ENCODE data around the gene GRIK5.
"Not testable (repeated sequence)": the region's sequence is repeated elsewhere in the genome, so short reads cannot be mapped to it uniquely, and the experiment has no call there.

Gene GRIK5

GRCh38 chr19:42023121-42023942 is 46.7 kb downstream of the GRIK5 start:
- no peak overlapping the region for H3K4me3 ChIP-seq (ENCODE audit: severe bottlenecking)
- no peaks in the 10 kb centered on the region for H3K27me3 ChIP-seq (ENCODE audit: insufficient read depth, poor library complexity, severe bottlenecking)
- ATAC-seq (ENCODE audit: low read depth) (no peak), DNase-seq (ENCODE audit: low spot score) (no peak)
- no peak overlapping the region for H3K27ac ChIP-seq (ENCODE audit: poor library complexity, severe bottlenecking)
- no peak for TF ChIP-seq CTCF (IDR thresholded peaks at IDR 0.05; ENCODE audit: poor library complexity, severe bottlenecking)
- H3K36me3 ChIP-seq (ENCODE audit: low read depth), result no peaks in the 10 kb centered on the region
- no peaks in the 10 kb centered on the region for H3K9me3 ChIP-seq (ENCODE audit: severe bottlenecking)
- H3K4me1 ChIP-seq (ENCODE audit: insufficient read depth, poor library complexity, severe bottlenecking), result no peaks in the 10 kb centered on the region

GRCh38 chr19:42022616-42023015 is 47.4 kb downstream of the GRIK5 start:
- H3K4me3 ChIP-seq (ENCODE audit: severe bottlenecking), result no peak overlapping the region
- no peak for DNase-seq (ENCODE audit: low spot score)
- no peaks in the 10 kb centered on the region for H3K27me3 ChIP-seq (ENCODE audit: insufficient read depth, poor library complexity, severe bottlenecking)
- H3K27ac ChIP-seq (ENCODE audit: poor library complexity, severe bottlenecking), result no peak overlapping the region
- H3K36me3 ChIP-seq (ENCODE audit: low read depth), result no peaks in the 10 kb centered on the region
- no peaks in the 10 kb centered on the region for H3K4me1 ChIP-seq (ENCODE audit: insufficient read depth, poor library complexity, severe bottlenecking)
- no peak for TF ChIP-seq CTCF (IDR thresholded peaks at IDR 0.05; ENCODE audit: poor library complexity, severe bottlenecking)
- no peaks in the 10 kb centered on the region for H3K9me3 ChIP-seq (ENCODE audit: severe bottlenecking)
- ATAC-seq (ENCODE audit: low read depth), result no peak

- H3K36me3 ChIP-seq (ENCODE audit: low read depth), result no peaks in the 10 kb centered on the region
- ATAC-seq (ENCODE audit: low read depth) (no peak), DNase-seq (ENCODE audit: low spot score) (no peak)
- no peaks in the 10 kb centered on the region for H3K9me3 ChIP-seq (ENCODE audit: severe bottlenecking)
- no peak overlapping the region for H3K27ac ChIP-seq (ENCODE audit: poor library complexity, severe bottlenecking)
- H3K27me3 ChIP-seq (ENCODE audit: insufficient read depth, poor library complexity, severe bottlenecking), result no peaks in the 10 kb centered on the region
- TF ChIP-seq CTCF (IDR thresholded peaks at IDR 0.05; ENCODE audit: poor library complexity, severe bottlenecking), result no peak
- H3K4me3 ChIP-seq (ENCODE audit: severe bottlenecking), result no peak overlapping the region
- H3K4me1 ChIP-seq (ENCODE audit: insufficient read depth, poor library complexity, severe bottlenecking), result no peaks in the 10 kb centered on the region
These were observed 48.8 kb downstream of the GRIK5 start for GRCh38 chr19:42021185-42021584.

GRCh38 chr19:42018503-42019193 is 51.4 kb downstream of the GRIK5 start:
- H3K36me3 ChIP-seq (ENCODE audit: low read depth), result no peaks in the 10 kb centered on the region
- no peak for DNase-seq (ENCODE audit: low spot score)
- H3K4me3 ChIP-seq (ENCODE audit: severe bottlenecking), result no peak overlapping the region
- no peaks in the 10 kb centered on the region for H3K4me1 ChIP-seq (ENCODE audit: insufficient read depth, poor library complexity, severe bottlenecking)
- no peak for ATAC-seq (ENCODE audit: low read depth)
- TF ChIP-seq CTCF (IDR thresholded peaks at IDR 0.05; ENCODE audit: poor library complexity, severe bottlenecking), result no peak
- H3K9me3 ChIP-seq (ENCODE audit: severe bottlenecking), result no peaks in the 10 kb centered on the region
- H3K27me3 ChIP-seq (ENCODE audit: insufficient read depth, poor library complexity, severe bottlenecking), result no peaks in the 10 kb centered on the region
- H3K27ac ChIP-seq (ENCODE audit: poor library complexity, severe bottlenecking), result no peak overlapping the region

GRCh38 chr19:42017040-42017439 is 53.0 kb downstream of the GRIK5 start:
- no peak overlapping the region for H3K4me3 ChIP-seq (ENCODE audit: severe bottlenecking)
- H3K27me3 ChIP-seq (ENCODE audit: insufficient read depth, poor library complexity, severe bottlenecking), result no peaks in the 10 kb centered on the region
- no peak overlapping the region for H3K27ac ChIP-seq (ENCODE audit: poor library complexity, severe bottlenecking)
- ATAC-seq (ENCODE audit: low read depth), result no peak
- no peak for DNase-seq (ENCODE audit: low spot score)
- H3K9me3 ChIP-seq (ENCODE audit: severe bottlenecking), result no peaks in the 10 kb centered on the region
- TF ChIP-seq CTCF (IDR thresholded peaks at IDR 0.05; ENCODE audit: poor library complexity, severe bottlenecking), result no peak
- H3K4me1 ChIP-seq (ENCODE audit: insufficient read depth, poor library complexity, severe bottlenecking), result no peaks in the 10 kb centered on the region
- H3K36me3 ChIP-seq (ENCODE audit: low read depth), result no peaks in the 10 kb centered on the region

GRCh38 chr19:42012747-42013146 is 57.3 kb downstream of the GRIK5 start:
- not testable (repeated sequence) for H3K27ac ChIP-seq (ENCODE audit: poor library complexity, severe bottlenecking); H3K4me3 ChIP-seq (ENCODE audit: severe bottlenecking); DNase-seq (ENCODE audit: low spot score); H3K4me1 ChIP-seq (ENCODE audit: insufficient read depth, poor library complexity, severe bottlenecking); H3K27me3 ChIP-seq (ENCODE audit: insufficient read depth, poor library complexity, severe bottlenecking); ATAC-seq (ENCODE audit: low read depth); H3K9me3 ChIP-seq (ENCODE audit: severe bottlenecking); H3K36me3 ChIP-seq (ENCODE audit: low read depth)
